MM.1S (cell line): Measurements from ENCODE around the gene ERMAP.

Experiments
- EZH2 ChIP-seq: fragments of 300-600 bp; sonication (generic); optimal IDR thresholded peaks from 2 replicates; pipeline ENCODE3; 2017; ENCODE audit warnings: low read depth, mild to moderate bottlenecking, antibody characterized with exemption, low read length, mixed read lengths
- EZH2phosphoT487 ChIP-seq: fragments of 300-600 bp; sonication (generic); IDR thresholded peaks from 2 replicates; pipeline ENCODE4 v1.6.1; 2018; ENCODE audit warnings: antibody characterized with exemption, low read length
- TF ChIP-seq, protein P1 (sequence below): fragments of 300-600 bp; sonication (generic); IDR thresholded peaks from 2 replicates; pipeline ENCODE4 v1.5.1; 2016; ENCODE audit warnings: antibody characterized with exemption, low read length, mixed read lengths

DNA sequence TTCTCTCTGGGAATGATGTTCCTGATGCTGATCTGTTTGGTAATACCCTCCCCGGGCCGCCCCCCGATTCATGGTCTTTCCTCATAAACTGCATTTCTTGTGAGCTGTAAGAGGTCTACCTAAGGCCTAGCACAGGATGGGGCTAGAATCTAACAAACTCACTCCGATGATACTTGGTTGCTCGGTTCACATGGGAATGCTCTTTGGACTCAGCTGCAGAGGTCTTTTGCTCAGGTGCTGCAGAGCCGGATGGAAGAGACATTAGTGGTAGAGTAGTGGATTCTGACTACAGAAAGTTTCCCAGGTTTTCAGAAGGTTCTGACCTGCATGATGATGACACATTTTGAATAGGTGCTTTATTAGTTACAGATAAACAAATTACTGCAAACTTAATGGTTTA is 40.4 kb upstream of the ERMAP start:
- TF ChIP-seq, protein P1, sequence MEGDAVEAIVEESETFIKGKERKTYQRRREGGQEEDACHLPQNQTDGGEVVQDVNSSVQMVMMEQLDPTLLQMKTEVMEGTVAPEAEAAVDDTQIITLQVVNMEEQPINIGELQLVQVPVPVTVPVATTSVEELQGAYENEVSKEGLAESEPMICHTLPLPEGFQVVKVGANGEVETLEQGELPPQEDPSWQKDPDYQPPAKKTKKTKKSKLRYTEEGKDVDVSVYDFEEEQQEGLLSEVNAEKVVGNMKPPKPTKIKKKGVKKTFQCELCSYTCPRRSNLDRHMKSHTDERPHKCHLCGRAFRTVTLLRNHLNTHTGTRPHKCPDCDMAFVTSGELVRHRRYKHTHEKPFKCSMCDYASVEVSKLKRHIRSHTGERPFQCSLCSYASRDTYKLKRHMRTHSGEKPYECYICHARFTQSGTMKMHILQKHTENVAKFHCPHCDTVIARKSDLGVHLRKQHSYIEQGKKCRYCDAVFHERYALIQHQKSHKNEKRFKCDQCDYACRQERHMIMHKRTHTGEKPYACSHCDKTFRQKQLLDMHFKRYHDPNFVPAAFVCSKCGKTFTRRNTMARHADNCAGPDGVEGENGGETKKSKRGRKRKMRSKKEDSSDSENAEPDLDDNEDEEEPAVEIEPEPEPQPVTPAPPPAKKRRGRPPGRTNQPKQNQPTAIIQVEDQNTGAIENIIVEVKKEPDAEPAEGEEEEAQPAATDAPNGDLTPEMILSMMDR = no peak
- TF ChIP-seq EZH2 = no peak
- no peak for TF ChIP-seq EZH2phosphoT487
